ENCODE data around the gene EIF4H.

- TF ChIP-seq POLR2AphosphoS5 (IDR thresholded peaks at IDR 0.05; ENCODE audit: low read depth) (no peak), GABPA (IDR thresholded peaks at IDR 0.05; ENCODE audit: low read depth) (no peak), CTCF (IDR thresholded peaks at IDR 0.05; ENCODE audit: insufficient read depth, low read length) (no peak), SPI1 (IDR thresholded peaks at IDR 0.05; ENCODE audit: borderline replicate concordance, low read depth) (no peak)
- TF ChIP-seq, protein P1, sequence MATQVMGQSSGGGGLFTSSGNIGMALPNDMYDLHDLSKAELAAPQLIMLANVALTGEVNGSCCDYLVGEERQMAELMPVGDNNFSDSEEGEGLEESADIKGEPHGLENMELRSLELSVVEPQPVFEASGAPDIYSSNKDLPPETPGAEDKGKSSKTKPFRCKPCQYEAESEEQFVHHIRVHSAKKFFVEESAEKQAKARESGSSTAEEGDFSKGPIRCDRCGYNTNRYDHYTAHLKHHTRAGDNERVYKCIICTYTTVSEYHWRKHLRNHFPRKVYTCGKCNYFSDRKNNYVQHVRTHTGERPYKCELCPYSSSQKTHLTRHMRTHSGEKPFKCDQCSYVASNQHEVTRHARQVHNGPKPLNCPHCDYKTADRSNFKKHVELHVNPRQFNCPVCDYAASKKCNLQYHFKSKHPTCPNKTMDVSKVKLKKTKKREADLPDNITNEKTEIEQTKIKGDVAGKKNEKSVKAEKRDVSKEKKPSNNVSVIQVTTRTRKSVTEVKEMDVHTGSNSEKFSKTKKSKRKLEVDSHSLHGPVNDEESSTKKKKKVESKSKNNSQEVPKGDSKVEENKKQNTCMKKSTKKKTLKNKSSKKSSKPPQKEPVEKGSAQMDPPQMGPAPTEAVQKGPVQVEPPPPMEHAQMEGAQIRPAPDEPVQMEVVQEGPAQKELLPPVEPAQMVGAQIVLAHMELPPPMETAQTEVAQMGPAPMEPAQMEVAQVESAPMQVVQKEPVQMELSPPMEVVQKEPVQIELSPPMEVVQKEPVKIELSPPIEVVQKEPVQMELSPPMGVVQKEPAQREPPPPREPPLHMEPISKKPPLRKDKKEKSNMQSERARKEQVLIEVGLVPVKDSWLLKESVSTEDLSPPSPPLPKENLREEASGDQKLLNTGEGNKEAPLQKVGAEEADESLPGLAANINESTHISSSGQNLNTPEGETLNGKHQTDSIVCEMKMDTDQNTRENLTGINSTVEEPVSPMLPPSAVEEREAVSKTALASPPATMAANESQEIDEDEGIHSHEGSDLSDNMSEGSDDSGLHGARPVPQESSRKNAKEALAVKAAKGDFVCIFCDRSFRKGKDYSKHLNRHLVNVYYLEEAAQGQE (IDR thresholded peaks at IDR 0.05; ENCODE audit: insufficient replicate concordance, low read depth): no peak
Measured at GRCh38 chr7:74173491-74173865, 678 bp upstream of the EIF4H start.

Measured in HL-60 (cell line).